HG03175 (cell line): ENCODE results near the gene SCGB1C1.

ENCODE experiments used
- ATAC-seq: cut with Tn5 transposase; IDR thresholded peaks from one replicate; pipeline ENCODE4 v1.9.1; 2021; ENCODE audit warnings: mild to moderate bottlenecking, moderate library complexity; ENCODE audit not compliant: unreplicated experiment

SCGB1C1 gene

DNA sequence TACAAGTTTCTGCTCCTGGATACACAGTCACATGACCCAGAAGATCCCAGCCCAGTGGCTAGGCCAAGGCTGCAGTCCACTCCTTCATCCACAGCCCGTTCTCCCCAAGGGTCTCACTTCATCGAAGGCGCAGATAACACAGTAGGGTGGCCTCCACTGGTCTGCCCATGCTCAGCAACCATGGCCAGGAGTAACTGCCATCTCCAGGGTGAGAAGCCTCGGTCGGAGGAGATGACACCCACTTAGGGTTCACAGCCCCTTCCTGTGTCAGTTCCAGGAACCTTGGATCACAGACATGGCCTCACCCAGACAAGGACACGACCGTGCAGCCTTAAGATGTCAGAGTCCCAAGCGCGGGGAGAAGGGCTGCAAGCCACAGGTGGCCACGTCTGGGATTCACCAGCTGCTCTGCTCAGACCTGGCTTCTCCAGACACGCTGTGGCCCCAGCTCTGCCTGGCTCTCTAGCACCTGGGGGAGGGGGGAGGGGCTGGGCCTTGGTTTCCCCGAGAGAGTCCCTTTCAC is 11.8 kb downstream of the SCGB1C1 start:
- ATAC-seq, result no peak

- no peak for ATAC-seq
Measured at GRCh38 chr11:205221-206001, 12.5 kb downstream of the SCGB1C1 start.

GRCh38 chr11:206002-206384 is 13.1 kb downstream of the SCGB1C1 start:
- no peak for ATAC-seq

GRCh38 chr11:206526-207207 is 13.8 kb downstream of the SCGB1C1 start:
- peak; percentile 9 for ATAC-seq

GRCh38 chr11:207208-207862 is 14.5 kb downstream of the SCGB1C1 start, which contains the start of the genes BET1L and RIC8A:
Gene BET1L, minus strand, starts transcription at chr11:207399. Its CDS starts 78 bp downstream, at chr11:207321.
Gene RIC8A, plus strand, starts transcription at chr11:207708. Its CDS starts 1,147 bp downstream, at chr11:208855.
- ATAC-seq, result peak; percentile 78

DNA sequence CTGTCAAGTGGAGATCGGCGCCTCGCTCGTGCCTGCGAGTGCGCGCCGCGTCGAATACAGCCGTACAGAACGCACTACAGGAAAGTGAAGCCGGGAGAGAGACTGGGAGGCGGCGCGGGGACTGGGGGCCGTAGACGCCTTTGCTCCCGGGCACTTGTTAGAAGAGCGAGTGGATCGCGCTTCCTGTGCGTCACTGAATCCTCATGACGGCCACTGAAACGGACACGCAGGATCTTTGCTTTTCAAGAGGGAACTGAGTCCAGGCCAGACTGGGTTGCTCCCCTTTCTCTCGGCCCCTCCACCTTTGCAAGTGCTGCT is 14.9 kb downstream of the SCGB1C1 start:
- no peak for ATAC-seq

GRCh38 chr11:208181-208916 is 15.5 kb downstream of the SCGB1C1 start:
- ATAC-seq, result peak; percentile 38

DNA sequence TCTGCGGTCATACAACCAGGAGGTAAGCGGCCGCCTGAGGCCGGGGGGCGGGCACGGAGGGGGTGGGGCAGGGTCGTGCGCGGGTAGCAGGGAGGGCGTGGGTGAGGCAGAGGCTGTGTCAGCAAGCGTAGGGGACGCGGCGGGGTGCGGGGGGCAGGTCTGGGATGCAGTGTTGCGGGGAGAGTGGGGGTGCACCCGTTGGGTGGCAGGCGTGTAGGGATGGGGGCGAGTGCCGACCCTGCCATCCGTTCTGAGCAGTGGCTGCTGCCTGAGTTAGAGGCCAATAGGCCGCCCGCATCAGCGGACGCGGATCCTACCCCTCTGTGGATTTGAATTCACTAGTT is 16.0 kb downstream of the SCGB1C1 start:
- ATAC-seq, result no peak

GRCh38 chr11:209275-210121 is 16.6 kb downstream of the SCGB1C1 start:
- no peak for ATAC-seq

- no peak for ATAC-seq
Measured at GRCh38 chr11:210122-210802, 17.4 kb downstream of the SCGB1C1 start.

DNA sequence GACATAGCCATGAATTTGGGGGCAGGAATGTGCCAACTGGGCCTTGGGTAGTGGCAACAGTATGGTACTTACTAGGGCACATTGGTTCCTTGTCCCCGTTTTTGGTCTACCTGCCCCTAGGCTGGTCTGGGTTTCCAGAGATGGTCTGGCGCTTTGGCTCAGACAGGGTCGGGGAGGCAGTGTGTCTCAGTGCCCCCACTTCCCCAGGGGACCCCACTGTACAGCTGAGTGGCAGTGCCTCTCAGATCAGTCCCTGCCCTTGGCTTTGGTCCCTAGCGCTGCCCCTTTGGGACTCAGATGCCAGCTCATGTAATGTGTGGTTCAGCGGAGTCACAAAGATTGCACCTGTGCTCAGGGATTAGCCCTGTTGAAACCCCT is 17.9 kb downstream of the SCGB1C1 start:
- no peak for ATAC-seq

GRCh38 chr11:211295-211694 is 18.4 kb downstream of the SCGB1C1 start:
- ATAC-seq, result no peak

- ATAC-seq, result no peak
Measured at GRCh38 chr11:211741-212140, 18.9 kb downstream of the SCGB1C1 start.

GRCh38 chr11:212150-213100 is 19.5 kb downstream of the SCGB1C1 start:
- ATAC-seq, result no peak

DNA sequence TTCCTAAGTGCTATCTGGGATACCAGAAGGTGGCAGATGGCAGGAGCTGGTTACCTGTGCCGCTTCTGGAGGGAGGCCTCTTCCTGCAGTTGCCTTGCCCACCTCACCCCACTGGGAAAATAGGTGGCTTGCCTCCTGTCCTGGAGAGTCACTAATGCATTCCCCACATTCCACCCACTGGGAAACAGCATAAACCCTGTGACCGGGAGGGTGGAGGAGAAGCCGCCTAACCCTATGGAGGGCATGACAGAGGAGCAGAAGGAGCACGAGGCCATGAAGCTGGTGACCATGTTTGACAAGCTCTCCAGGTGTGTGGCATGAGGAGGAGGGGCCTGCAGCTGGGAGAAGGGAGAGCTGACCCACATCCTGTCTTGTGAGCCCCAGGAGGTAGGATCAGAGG is 20.2 kb downstream of the SCGB1C1 start:
- ATAC-seq, result no peak

DNA sequence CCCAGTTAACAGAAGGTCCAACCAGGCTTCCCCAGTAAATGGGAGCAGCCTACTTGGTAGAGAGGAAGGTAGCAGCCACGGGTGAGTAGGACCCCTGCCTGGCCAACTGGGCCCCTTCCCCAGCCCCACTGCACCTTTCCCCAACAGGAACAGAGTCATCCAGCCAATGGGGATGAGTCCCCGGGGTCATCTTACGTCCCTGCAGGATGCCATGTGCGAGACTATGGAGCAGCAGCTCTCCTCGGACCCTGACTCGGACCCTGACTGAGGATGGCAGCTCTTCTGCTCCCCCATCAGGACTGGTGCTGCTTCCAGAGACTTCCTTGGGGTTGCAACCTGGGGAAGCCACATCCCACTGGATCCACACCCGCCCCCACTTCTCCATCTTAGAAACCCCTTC is 21.2 kb downstream of the SCGB1C1 start:
- ATAC-seq, result no peak

- ATAC-seq, result no peak
Measured at GRCh38 chr11:215581-216037, 22.7 kb downstream of the SCGB1C1 start.
